COLO668 (cell line): ENCODE data around the gene NIFK.

Experiments
- DNase-seq: peaks from one replicate; lab custom pipeline; 2025; ENCODE audit not compliant: unreplicated experiment; lab: John Stamatoyannopoulos, UW

NIFK gene

DNA sequence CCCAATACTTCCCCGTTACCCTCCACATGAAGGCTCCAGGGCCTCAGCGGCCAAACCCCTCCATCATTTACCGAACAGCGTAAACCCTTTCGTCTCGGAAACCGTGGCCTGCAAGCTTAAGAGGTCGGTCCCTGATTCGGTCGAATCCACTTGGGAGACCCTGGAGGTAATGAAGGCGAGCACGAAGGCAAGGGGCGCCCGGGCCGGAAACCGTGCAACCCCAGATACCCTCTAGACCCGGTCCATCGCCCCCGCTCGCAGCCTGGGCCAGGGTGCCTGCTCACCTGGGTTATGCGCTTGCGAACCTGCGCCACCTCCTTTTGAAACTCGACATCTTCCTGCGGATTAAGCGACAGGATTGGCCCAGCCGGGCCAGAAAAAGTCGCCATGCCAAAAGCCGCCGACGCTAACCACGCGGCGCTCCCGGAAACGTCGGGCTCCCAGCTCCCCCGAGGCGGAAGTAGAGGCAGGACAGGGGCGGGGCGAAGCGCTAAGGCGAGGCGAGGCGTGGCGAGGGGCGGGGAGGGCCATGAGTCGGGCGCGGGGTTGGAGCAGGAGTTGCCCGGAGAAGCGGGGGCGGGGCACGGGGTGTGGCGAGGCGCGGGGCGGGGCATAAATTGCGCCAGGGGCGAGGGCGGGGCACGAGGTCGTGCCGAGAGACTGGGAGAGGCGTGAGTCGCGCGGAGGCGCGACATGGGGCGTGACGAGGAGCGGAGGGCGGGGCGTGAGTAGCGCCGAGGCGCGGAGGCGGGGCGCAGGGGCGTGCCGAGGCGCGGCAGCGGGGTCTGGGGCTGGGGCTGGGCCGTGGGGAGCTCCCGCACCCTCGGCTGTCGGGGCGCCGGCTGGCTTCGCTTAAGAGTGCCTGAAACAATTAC lies at the start of gene NIFK:
Gene NIFK, minus strand, starts transcription at position 414 of the 875 bp plus-strand sequence. Its CDS starts 25 bp downstream, at position 389.
- peak; percentile 99 for DNase-seq

GRCh38 chr2:121783180-121783579 lies 46.5 kb upstream of the NIFK start:
- DNase-seq, result no peak

DNA sequence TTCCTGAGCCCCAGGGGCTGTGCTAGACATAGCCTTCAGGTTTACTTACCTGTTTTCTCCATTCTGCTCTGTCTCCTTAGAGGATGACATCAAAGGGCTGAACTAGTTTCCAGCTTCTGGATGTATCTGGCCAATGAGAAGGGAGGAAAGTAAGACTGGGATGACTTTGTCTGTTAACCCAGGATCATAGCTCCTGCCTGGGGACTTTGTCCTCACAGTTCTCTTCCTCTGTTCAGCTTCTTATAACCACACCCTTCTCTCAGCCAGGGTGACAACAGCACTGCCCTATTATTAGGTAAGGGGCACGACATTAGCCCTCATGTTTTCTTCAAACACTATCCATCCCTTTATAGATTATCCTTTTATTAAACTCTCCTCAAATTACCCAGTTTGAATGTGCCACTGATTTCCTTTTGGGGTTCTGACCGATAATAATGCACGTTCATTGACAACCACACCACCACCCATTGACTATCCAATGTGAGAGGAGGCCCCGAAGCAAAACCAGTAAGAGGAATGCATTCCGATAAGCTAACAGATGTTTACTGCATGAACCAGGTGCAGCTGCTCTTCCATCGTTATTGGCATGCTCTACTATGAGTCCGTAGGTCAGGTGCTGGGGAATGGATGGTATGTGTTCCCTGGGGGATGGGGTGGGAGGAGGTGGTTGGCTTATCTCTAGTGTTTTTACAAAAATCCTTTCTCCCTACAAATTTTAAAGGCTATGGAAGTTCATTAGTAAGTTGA lies 42.2 kb upstream of the NIFK start:
- DNase-seq, result peak; percentile 20

DNA sequence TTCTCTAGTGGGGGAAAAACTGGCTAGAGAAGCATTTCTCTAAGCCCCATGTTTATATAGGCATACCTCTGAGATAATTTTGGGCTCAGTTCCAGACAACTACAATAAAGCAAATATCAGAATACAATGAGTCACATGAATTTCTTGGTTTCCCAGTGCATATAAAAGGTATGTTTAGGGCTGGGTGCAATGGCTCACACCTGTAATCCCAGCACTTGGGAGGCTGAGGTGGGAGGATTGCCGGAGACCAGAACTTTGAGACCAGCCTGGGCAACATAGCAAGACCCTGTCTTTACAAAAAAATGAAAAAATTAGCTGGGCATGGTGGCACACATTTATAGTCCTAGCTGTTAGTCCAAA lies 41.0 kb upstream of the NIFK start:
- no peak for DNase-seq

GRCh38 chr2:121776885-121777698 lies 40.4 kb upstream of the NIFK start:
- no peak for DNase-seq

DNA sequence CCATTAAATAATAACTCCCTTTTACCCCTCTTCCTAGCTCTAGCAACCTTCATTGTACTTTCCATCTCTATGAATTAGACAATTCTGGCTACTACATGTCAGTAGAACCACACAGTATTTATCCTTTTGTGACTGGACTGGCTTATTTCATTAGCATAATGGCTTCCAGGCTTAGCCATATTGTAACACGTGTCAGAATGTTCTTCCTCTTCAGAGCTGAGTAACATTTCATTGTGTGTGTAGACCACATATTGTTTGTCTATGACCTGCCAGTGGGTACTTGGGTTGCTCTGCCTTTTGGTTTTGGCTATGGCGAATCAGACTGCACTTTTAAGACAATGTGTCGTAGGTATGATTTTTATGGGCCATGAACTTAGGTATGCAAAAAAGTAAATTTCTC lies 39.7 kb upstream of the NIFK start:
- DNase-seq, result no peak

GRCh38 chr2:121774235-121774634 lies 37.6 kb upstream of the NIFK start:
- no peak for DNase-seq

DNA sequence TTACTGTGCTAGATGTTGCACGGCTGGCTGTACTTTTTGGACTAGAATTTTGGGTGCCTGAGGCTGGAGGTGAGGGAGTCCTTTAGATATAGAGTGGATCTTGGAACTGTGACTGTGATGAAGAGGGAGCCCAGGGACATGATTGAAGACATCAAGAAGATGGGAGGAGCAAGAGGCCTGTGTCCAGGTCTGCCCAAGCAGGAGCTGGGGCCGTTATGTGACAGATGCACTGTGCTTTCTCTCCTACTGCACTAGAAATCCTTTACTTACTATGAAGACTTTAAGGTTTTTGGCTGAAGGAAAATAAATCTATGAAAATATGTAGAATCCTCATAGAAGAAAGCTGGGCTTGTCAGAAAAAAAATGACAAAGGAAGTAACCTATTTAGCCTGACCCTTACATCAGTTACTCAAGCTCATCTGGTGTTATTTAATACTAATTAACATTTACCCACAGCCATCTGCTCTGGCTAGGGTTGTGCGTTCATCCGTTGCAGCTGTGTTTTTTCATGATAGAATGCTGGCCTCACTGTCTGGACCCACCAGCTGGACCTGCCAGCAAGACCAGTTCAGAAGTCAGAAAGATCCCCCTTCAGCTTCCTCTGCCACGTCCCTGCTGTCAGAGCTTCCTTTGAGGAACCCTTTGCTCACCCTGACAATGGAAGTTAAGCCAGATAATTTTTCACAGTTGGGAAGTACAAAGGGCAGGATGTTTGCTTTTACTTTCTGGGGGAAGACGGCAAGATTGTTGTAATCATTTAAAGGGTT lies 35.5 kb upstream of the NIFK start:
- peak; percentile 52 for DNase-seq

GRCh38 chr2:121768143-121768755 lies 31.6 kb upstream of the NIFK start:
- DNase-seq, result no peak

DNA sequence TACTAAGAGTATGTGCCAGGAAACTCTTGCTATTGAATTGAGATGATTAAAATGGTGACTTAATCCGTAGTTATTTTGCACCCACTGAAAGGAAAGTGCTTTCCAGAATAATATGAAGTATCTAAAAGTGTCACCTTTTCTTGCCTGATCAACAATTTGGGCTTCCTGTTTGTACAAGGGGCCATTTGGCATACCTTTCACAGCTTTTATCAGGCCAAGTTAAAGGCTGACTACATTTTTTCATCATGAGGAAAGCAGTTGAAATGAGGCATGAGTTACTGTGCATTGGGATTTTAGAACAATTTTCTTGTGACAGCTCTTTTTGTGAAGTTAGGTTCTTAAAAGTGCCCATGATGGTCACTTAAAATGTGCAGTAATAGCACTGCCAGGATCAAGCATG lies 29.9 kb upstream of the NIFK start:
- no peak for DNase-seq

DNA sequence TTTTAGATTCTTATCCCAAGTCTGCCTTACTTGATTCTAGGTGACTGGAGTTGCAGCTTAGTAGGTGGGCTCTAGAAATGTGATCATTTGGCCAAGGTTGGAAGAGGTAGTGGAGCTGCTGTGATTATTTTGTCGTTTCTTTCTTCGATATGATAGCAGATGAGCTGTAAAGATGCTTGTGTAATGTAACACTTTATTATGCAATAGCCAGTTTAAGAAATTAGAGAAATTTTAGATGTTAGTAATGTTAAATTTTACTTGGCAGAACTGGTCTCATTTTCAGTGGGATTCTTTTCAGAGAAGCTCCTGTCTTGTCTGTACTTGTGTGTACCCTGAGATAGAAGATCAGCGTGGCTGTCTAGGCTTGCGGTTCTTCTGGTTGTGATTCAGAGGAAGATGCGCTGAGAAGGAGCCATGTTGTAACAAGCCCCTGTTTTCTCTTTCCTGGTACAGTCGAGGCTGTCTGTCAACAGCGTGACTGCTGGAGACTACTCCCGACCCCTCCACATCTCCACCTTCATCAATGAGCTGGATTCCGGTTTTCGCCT lies 28.1 kb upstream of the NIFK start:
- DNase-seq, result no peak

DNA sequence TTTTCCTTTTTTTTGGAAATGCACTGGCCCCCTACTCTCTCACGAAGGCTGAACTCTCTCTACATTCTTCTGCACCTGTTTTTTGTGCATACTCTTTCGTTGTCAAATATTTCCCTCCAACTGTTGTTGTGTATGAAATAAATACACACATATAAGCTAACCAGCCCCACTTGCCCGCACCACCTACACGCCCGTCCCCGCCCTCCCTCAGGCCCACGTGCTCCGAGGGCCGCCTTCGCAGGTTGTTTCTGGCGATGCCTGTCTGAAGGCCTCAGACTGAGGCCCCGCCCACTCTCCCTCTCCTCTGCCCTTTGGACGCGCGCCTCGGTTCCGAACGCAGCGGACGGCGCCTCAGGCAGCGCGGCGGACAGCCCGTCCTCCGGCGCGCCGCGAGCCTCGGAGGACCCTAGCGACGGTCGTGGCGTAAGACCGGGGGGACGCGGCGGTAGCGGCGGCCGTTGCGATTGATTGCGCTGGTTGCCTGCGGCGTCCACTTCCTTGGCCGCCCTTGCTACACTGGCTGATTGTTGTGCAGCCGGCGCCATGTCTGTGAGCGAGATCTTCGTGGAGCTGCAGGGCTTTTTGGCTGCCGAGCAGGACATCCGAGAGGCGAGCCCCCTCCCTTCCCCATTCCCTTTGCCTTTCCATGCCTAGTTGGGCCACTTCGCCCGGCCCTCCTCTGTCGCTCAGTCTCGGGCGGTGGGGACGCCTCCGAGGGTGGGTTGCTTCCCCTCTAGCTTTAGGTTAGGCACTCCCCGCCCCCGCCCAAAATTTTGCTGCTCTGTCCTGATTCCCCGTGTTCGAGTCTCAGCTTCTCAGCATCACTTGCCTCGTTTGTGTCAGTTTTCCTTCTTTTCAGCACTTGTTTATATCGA lies 18.8 kb upstream of the NIFK start, which contains the start of gene TSN:
Gene TSN, plus strand, starts transcription at position 415 of the 875 bp plus-strand sequence. Its CDS starts 129 bp downstream, at position 544.
- DNase-seq, result peak; percentile 99

DNA sequence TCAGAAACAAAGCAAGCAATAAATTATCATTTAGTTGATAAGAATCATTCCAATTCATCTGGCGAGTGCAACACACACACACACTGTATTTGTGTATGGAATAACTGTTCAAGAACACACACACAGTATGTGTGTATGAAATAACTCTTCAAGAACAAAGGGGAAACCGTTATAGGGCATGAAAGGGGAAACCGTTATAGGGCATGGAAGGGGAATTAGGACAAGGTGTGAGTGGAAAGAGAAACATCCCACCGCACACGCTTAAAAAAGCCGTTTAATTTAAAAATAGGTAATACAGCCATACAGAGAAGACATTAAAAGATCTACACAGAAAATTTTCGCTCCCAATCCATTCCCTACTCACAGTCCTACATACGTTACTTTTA lies 18.2 kb upstream of the NIFK start:
- no peak for DNase-seq

- peak; percentile 28 for DNase-seq
Measured at GRCh38 chr2:121748202-121748601, 11.5 kb upstream of the NIFK start.

GRCh38 chr2:121746071-121746578 lies 9.4 kb upstream of the NIFK start:
- DNase-seq, result no peak

DNA sequence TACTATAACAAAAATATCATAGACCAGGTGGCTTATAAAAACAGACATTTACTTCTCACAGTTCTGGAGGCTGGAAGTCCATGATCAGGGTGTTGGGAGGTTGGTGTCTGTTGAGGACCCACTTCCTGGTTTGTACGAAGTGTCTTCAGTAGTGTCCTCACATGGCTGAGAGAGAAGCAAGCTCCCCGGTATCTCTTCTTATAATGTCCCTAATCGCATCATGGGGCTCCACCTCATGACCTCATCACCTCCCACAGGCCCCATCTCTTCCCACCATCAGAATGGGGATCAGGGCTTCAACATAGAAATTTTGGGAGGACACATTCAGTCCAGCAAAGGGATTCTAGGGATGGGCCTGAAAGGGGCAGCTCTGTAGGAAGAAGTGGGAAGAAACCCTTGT lies 4.8 kb upstream of the NIFK start:
- DNase-seq, result no peak

GRCh38 chr2:121740973-121741372 lies 4.3 kb upstream of the NIFK start:
- no peak for DNase-seq

DNA sequence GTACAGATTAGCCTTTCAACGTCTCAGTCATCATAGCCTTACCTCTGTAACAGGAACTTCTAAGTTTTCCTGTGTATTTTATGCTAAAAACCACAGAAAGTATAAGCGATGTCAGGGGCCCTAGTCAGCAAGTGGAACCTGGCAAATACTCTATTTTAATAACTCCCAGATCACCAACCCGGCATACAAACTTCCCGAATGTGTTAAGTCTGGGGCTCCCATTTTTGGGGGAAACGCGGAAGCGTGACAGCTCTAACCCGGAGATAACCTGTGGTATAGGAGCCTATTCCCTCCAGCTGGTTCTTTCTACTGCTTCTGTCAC lies 574 bp downstream of the NIFK start:
- no peak for DNase-seq

DNA sequence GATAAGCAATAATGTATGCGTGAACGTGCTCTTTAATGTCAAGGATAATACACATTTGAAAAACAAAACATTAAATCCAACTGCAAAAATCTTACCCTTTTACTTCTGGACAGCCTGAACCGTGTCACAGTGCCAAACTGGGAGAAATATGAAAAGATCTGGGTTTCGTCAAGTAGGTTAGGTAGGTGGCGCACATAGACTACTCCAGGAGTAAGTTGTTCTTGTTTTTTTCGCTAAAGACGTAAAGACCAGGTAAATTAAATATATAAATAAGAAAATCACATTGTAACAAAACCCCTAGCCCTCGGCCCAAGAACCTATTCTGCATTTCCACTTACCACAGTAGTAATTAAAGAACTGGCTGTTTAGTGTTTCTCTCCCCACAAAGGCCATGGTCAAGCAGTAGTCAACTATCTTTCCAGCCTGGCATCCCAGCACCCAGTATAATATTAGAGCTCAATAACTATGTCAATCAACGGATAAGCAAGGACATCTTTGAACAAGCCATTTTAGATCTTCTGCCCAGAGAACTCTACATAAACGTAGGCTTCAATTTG lies 1.1 kb downstream of the NIFK start:
- DNase-seq, result no peak
